ENCODE data around the gene JSRP1.
A peak's percentile ranks its signal among the peaks of the same experiment; 100 is the strongest.

Gene JSRP1

DNA sequence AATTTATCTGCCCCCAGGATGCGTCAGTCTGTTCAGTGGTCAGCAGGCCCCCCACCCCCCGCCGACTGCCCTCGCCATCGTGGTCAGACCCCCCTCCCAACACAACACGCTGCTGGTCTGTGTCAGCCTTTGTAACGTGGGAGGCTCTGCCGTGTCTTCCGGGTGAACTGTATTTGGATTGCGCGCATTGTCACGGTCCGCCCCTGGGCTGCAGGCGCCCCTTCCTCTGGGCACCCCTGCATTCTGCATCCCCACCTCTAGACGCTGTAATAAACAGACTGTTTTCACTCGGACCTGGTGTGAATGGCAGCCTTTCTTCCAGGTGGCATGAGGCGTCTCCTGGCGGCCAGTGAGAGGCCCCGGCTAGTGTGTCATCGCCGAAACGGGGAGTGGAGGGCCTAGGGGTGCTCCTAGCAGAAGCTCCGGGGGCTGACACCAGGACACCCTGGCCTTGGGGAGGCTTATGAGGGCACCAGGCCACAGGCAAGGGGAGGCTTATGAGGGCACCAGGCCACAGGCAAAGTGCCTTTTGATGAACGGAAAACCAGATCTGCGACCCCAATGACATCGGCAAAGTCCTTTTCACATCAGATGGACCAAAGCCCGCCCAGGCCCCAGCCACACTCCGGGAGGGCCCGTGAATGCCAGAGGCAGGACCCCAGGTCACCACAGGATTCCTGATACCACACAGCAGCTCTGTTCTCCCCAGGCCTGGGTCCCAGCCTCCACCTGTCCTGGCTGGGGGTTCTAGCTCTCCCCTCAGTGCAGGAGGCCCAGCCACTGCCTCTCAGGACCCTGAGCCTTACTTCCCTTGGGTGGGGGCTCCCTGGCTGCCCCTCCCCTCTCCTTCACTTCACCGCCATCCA, 23.7 kb downstream of the JSRP1 start:
- DNase-seq (ENCODE audit: low read depth), result no peak

- no peak for DNase-seq (ENCODE audit: low read depth)
Measured at GRCh38 chr19:2231621-2232221, 24.5 kb downstream of the JSRP1 start.

GRCh38 chr19:2230807-2231533, 25.2 kb downstream of the JSRP1 start:
- DNase-seq (ENCODE audit: low read depth), result no peak

GRCh38 chr19:2230033-2230531, 26.1 kb downstream of the JSRP1 start:
- DNase-seq (ENCODE audit: low read depth), result no peak

- DNase-seq (ENCODE audit: low read depth), result no peak
Measured at GRCh38 chr19:2229103-2230032, 26.8 kb downstream of the JSRP1 start.

DNA sequence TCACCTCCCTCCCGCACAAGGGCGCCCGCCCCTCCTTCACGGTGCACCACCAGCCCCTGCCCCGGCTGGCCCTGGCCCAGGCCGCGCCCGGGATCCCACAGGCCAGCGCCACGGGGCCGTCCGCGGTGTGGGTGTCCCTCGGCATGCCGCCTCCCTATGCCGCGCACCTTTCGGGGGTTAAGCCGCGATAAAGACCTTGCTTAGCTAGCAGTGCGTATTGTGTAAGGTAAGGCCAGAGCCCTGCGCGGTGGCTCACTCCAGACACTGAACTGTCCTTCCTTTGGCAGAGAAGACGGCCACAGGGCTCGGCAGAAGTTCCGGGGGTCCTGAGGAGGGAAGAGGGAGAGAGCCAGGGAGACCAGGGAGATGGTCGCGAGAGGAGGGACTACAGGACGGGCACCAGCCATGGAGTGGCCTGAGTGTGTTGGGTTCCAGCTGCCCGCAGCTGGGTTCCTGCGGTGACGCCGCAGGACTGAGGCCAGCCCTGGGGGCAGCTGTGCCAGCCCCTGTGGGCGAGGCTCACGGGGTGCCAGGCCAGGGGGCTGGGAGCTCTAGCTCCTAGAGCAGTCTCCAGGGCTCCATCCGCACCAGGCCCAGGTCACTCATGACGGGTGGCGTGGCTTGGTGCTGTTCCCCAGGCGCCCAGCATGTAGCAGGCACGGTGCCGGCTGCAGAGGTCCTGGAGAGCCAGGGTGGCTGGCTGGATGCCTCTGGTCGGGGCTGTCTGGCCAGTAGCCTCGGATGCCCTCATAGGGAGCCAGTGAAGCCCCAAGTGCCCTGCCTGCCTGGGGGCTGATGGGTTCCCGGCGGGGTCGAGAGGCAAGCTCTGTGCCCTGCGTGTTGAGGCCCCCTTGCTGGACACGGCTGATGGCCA, 27.8 kb downstream of the JSRP1 start:
- no peak for DNase-seq (ENCODE audit: low read depth)

DNA sequence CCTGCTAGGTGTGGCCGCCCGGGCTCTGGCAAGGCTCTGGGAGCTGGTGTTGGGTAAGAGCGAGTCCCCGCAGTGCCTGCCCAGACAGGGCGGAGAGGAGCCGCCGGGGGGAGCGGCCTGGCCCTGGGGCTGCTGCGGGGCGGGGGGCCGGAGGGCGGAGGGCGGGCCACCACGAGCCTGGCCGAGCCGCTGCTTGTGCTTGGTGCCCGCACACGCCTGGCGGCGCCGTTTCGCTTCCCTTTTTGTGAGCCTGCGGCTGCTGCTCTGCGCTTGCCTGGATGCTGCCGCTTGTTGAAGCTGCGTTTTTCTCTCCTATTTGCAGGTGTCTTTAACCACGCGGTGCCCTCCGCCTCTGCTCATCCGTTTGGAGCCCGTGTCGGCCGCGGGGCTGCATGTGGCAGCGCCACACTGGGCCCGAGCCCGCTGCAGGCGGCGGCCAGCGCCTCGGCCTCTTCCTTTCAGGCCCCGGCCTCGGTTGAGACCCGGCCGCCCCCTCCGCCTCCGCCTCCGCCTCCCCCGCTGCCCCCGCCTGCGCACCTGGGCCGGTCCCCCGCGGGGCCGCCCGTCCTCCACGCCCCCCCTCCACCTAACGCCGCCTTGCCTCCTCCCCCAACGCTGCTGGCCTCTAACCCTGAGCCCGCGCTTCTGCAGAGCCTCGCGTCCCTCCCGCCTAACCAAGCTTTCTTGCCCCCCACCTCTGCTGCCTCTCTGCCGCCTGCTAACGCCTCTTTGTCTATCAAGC, 28.6 kb downstream of the JSRP1 start:
- DNase-seq (ENCODE audit: low read depth), result no peak

DNA sequence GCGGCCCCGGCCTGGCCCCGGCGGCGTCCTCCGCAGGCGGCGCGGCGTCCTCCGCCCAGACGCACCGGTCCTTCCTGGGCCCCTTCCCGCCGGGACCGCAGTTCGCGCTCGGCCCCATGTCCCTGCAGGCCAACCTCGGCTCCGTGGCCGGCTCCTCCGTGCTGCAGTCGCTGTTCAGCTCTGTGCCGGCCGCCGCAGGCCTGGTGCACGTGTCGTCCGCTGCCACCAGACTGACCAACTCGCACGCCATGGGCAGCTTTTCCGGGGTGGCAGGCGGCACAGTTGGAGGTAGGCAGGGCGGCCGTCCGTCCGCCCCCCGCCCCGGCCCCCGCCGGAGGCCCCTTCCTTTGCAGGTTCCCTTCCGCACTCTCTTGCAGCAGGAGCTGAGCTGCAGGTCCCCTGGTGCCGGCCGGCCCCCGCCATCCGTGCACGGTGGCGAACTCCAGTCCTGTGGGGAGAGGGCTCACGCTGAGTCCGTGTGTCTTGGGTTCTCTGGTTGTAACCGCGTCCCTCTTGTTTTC, 29.3 kb downstream of the JSRP1 start:
- DNase-seq (ENCODE audit: low read depth), result no peak

DNA sequence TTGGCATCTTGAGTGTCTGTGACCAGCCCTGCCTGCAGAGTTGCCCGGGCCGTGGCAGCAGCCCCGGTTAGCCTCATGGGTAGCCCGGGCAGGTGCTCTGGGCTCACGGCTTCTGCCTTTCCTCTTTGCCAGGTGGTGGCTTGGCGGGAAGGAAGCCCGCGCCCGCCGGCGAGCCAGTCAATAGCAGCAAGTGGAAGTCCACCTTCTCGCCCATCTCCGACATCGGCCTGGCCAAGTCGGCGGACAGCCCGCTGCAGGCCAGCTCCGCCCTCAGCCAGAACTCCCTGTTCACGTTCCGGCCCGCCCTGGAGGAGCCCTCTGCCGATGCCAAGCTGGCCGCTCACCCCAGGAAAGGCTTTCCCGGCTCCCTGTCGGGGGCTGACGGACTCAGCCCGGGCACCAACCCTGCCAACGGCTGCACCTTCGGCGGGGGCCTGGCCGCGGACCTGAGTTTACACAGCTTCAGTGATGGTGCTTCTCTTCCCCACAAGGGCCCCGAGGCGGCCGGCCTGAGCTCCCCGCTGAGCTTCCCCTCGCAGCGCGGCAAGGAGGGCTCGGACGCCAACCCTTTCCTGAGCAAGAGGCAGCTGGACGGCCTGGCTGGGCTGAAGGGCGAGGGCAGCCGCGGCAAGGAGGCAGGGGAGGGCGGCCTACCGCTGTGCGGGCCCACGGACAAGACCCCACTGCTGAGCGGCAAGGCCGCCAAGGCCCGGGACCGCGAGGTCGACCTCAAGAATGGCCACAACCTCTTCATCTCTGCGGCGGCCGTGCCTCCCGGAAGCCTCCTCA, 30.0 kb downstream of the JSRP1 start:
- DNase-seq (ENCODE audit: low read depth), result no peak

DNA sequence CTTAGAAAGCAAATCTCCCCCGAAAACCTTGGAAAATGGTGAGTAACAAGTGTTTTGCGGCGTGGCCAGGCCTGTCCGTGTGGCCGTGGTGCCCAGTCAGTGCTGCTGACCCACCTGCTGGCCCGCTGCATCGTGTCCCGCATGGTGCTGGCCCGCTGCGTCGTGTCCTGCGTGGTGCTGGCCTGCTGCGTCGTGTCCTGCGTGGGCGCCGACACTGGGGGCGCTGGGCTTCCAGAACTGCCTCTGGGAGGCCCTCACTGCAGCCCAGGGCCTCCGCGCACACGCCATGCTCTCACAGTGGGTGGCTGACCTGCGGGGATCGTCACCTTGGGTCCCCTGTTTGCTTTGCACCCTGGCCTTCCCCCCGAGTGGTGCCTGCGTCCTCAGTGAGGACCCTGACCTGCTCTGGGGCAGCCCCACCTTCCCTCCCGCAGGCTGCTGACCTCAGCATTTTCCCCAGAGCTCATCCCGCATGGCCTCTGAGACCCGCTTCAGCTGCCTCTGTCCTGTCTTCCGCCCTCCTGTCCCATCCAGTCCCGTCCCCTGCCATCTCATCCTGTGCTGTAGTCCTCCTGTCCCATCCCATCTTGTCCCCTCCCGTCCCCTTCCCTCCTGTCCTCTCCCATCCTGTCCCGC, 30.7 kb downstream of the JSRP1 start:
- no peak for DNase-seq (ENCODE audit: low read depth)

DNA sequence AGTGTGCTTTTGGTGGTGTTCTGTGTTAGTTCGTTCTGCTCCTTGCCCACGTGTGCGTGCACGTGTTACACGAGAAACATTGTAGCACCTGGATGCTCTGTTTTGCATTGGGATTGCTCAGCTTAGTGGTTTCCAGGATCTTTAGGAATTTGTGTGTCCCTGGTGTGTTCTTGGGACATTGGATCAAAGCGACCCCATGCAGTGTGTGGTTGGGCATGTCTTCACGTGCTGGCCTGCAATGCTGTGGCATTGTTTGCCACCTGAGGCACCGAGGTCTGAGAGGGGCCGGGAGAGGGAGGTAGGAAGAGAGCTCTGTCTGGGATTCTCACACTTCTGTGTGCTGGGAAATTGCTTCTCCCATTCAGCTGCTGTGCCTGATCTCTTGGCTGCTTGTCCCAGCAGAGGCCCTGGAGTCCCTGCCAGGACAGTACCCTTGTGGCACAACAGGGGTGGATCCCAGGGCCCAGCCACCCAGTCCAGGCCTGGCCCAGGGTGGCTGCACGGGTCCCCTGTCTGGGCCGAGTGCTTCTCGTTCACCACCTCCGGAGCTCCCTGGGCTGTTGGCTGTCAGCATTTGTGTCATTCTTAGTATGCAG, 31.4 kb downstream of the JSRP1 start:
- no peak for DNase-seq (ENCODE audit: low read depth)

DNA sequence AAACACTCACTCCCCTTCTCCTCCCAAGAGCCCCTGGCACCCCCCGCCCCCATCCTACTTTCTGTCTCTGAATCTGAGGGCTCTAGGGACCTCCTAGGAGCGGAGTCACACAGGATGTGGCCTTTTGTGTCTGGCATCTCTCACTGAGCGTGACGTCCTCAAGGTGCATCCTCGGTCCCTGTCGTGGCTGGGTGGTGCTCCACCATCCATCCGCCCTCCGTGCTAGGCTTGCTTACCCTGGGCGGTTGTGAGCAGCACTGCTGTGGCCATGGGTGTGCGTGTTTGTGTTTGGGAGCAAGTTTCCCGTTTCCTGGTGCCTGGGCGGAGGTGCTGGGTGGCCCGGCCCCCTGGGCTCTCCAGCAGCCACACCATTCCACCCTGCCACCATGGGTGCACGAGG, 32.3 kb downstream of the JSRP1 start:
- DNase-seq (ENCODE audit: low read depth), result no peak

DNA sequence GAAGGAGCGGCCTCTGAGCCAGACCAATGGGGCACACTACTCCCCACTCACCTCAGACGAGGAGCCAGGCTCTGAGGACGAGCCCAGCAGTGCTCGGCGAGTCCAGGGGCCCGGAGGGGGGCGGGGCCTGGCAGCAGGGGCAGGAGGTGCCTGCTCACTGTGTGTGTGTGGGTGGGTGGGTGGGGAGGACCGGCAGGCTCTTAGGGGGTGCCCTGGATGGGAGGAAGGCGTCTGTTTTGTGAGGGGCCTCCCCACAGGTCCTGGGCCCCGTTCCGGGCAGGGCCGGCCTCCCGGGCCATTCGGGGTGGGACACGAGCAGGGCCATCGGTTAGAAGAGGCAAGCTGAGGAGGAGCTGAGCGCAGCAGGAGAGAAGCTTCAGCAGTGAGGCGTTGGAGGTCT, 32.8 kb downstream of the JSRP1 start:
- DNase-seq (ENCODE audit: low read depth), result no peak

GRCh38 chr19:2221918-2222317, 34.3 kb downstream of the JSRP1 start:
- no peak for DNase-seq (ENCODE audit: low read depth)

DNA sequence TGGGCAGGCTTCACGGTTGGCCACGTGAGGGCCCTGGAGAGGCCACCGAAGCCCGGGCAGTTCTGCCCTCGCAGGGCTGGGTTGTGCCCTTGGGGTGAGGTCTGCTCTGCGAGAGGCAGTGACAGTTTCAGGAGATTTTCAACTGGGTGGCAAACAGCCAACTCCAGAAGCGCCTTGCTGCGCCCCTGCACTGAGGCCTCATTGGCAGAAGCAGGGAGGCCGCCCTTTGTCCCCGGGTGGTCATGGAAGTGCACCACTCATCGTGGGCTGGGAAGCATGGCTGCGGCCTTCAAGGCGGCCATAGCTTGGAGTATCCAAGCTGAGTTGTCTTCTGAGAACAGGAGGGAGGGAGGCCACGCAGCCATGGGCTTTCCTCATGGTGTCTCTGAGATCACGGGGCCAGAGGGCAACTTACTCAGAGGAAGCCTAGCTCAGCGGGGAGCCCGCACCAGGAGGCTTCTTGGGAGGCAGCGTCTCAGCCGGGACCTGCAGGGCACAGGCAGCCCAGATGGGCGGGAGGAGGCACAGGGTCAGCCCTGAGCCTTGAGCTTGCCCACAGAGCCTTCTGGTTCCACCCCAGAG, 34.9 kb downstream of the JSRP1 start:
- DNase-seq (ENCODE audit: low read depth), result peak; percentile 12

DNA sequence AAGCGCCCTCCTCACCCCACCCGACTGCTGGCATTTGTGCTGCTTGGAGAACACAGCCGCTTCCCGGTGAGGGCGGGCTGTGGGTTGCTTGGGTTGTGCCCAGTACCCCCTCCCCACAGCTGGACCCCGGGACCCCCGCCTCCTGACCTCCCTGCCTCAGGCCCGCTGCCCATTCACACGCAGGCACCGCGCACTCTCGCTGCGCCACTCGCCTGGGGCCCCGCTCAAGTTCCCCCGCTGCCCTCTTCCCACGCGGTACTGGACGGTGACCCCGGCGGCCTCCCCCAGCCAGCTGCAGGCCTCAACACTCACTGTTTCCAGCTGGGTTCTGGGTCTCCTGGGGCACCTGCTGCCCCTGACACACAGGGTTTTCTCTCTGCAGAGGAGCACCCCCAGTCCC, 36.5 kb downstream of the JSRP1 start:
- DNase-seq (ENCODE audit: low read depth), result no peak

GRCh38 chr19:2217591-2217990, 38.6 kb downstream of the JSRP1 start:
- DNase-seq (ENCODE audit: low read depth), result no peak
